ENCODE measurements around the gene TMF1.

GRCh38 chr3:68986496-68987208 lies 65.5 kb downstream of the TMF1 start:
- TF ChIP-seq GATA2 (IDR thresholded peaks at IDR 0.05; ENCODE audit: low read depth, low read length) (no peak), GATA3 (IDR thresholded peaks at IDR 0.05; ENCODE audit: low read depth, low read length) (no peak)
